Measurements from ENCODE around the gene QRFP.

Gene QRFP

DNA sequence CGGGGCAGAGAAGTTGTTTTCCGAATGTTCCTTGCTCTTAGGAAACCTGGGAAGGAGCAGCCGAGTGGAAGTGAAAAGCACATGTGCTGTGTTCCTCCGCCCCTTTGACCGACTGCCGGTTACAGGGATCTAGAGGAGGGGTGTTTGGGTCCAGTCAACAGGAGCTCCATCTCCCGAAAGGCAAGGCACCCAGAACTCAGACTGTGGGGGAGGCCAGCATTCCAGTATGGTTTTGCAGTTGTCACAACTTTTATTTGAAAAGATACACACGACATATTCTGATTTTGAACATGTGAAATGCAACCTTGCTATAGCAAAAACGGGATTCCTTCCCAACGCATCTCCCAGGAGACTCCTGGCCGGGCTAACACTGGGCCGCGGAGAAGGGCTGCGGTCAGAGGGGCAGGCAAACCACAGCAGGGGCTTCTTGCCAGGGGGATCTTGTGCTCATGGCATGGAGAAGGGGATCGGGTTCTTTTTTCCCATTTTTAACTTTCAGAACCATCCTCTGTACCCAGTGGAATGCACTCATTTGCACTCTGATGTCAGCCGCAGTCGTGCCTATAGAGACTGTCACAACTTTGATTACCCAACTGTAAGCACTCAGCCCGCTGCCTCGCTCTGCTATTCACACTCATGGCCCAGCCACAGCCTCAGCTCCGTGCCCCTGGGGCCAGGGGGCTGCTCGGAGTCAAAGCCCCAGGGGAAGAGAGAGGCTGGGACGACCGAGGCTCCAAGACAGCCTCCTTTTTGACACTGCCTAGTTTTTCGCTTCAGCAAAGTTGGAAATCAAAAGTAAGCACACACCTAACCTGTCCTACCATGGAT is 3.9 kb downstream of the QRFP start:
- DNase-seq (ENCODE audit: low spot score): no peak
- TF ChIP-seq, protein P1, sequence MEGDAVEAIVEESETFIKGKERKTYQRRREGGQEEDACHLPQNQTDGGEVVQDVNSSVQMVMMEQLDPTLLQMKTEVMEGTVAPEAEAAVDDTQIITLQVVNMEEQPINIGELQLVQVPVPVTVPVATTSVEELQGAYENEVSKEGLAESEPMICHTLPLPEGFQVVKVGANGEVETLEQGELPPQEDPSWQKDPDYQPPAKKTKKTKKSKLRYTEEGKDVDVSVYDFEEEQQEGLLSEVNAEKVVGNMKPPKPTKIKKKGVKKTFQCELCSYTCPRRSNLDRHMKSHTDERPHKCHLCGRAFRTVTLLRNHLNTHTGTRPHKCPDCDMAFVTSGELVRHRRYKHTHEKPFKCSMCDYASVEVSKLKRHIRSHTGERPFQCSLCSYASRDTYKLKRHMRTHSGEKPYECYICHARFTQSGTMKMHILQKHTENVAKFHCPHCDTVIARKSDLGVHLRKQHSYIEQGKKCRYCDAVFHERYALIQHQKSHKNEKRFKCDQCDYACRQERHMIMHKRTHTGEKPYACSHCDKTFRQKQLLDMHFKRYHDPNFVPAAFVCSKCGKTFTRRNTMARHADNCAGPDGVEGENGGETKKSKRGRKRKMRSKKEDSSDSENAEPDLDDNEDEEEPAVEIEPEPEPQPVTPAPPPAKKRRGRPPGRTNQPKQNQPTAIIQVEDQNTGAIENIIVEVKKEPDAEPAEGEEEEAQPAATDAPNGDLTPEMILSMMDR (IDR thresholded peaks at IDR 0.05; ENCODE audit: extremely low read depth, missing control alignments): no peak

DNA sequence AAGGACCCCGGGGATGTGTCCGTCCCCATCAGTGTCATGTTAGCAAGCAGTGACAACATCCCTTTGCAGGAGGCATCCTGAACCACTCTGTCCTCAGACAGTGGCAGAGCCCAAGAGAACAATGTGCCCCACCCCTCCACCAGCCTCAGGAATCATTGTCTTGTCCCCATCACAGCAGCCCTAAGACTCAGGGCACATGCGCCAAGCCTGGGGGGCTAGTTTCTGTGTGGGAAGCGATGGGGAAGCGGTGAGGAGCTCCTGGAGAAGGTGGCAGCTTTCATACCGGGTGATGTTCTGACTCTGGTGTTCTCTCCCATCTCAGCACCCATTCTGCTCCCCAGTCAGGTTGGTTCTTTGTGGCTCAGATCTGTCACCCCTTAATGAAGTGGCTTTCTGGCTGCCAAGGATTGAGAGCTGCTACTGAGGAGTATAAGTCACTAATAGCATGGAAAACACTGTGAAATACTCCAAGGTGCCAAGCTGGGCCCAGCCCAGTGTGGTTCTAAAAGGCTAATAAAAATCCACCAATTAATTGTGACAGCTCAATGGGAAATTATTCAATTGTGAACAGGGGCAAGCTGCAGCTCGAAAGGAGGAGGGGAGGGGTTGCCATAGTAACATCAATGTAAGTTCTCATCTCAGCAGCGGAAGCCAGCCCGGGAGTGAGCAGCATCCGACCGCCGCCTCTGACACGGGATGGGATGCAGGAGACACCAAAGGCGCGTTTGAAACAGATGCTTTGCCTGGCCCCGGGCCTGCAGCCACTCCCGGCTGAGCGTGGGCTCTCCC is 4.7 kb downstream of the QRFP start:
- DNase-seq (ENCODE audit: low spot score): no peak
- TF ChIP-seq, protein P1 (IDR thresholded peaks at IDR 0.05; ENCODE audit: extremely low read depth, missing control alignments): no peak

DNA sequence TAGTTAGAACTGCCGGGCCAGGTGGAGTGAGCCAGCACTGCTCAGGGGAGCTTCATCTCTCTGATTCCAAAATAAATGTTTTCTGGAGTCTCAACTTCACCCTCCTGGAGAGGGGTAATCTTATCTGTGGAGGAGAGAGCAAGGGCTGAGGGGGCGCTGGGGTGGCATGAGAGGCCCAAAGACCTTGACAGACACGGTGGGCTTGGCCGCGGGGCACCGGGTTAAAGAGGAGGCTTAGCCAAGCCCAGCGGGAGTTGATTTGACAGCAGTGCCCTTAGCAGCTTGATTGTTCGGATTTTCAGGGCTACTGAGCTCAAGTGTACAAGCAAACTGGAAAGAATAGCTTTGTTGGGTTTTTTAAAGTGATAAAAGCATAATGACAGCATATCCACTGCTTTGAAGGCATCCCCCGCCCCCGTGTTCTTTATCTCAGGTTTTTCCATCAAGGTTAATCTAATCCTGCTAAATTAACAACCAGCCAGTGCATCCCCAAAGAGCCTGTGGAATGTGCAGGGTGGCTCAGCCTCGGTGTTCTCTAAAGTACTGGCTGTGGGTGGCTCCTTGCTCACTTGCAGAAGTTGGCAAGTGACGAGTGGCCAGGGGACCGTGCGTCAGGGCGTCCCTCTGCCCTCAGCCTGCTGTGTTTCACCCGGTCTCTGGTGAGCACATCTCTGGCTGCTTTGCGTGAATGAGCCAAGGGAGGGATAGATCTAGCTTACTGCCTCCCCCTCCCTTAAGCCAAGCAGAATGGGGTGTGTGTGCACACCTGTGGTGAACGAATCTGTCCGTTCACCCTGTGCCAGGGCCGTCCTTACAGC is 5.5 kb downstream of the QRFP start:
- no peak for DNase-seq (ENCODE audit: low spot score)

DNA sequence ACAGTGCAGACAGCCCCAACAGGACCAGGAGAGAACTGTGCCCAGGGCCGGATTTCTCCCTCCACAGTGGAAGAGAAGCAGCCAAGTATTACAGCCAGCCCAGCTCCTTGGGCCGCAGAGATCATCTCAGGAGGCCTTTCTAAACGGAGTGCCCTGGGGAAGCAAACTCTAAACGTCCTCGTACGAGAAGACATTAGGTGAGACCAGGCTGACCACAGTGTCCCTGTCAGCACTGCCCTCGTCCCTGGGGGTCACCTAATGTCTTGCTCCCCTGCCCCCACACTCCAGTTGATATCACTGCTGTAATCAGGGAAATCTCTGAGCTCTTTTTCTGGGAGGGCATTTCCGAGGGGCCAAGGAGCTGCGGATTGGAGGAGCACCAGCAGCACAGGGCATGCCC is 6.5 kb downstream of the QRFP start:
- no peak for DNase-seq (ENCODE audit: low spot score)
- TF ChIP-seq, protein P1 (IDR thresholded peaks at IDR 0.05; ENCODE audit: extremely low read depth, missing control alignments): no peak

More for the DNA sequence above, 5.5 kb downstream of the QRFP start:
- TF ChIP-seq, protein P1 (IDR thresholded peaks at IDR 0.05; ENCODE audit: extremely low read depth, missing control alignments): no peak

DNA sequence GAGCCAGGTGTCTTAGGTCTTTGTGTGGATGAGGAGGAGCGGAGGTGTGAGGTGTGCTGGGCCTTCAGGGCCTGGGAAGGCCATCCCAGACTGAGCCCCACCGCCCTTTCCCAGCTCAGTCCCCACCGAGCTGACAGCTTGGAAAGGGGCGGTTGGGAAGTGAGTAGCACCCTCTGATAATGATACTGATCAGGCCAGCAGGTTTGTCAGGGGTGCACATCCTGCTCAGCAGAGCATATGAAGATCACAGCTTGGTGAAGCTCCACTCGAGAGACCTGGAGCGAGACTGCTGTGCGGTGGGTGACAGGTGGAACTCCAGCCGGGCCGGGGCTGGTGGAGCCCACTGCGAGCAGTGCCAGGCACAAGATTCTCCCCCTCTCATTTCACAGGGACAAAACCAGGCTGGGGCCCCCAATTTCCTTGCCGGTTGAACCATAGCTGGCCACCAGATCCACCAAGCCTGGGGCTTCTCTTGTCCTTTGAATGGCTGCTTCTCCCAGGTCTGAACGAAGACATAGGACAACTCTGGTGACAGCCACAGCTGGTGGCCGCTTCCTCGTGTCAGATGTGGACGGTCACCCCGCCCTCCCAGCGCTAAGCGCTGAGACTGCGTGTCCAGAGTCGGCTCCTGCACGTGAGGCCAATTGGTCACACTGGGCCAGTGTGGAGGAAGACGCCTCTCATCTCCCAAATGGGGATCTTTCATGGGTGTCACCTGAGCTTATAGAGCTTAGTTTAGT is 8.3 kb downstream of the QRFP start:
- DNase-seq (ENCODE audit: low spot score): no peak
- TF ChIP-seq, protein P1 (IDR thresholded peaks at IDR 0.05; ENCODE audit: extremely low read depth, missing control alignments): no peak

DNA sequence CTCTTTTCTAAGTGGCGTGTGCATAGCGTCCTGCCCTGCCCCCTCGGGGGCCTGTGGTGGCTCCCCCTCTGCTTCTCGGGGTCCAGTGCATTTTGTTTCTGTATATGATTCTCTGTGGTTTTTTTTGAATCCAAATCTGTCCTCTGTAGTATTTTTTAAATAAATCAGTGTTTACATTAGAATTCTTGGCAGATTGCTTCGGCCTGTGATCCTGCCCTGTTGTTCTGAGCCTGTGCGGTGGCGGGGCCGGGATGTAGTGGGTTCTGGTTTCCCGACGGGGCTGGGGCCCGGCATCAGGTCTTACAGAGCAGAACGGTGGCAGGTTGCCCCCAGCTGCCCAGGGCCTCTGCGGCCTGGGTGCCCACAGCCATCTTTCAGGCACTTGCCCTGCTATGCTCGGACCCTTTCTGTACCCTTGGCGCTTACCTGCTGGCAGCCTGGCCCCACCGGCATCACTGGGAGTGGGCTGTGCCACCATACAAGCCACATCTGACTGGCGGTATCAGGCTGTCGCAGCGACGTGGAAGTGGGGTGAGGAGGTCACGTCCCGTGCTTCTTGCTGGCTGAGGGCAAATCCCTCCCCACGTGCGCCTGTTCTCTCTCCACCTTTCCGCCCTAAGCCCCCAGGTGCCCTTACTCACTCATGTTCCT is 9.0 kb downstream of the QRFP start:
- no peak for DNase-seq (ENCODE audit: low spot score)
- TF ChIP-seq, protein P1 (IDR thresholded peaks at IDR 0.05; ENCODE audit: extremely low read depth, missing control alignments): no peak

All from GM20000 (cell line).